Activated gamma-delta T cell (primary cell): ENCODE measurements around the gene MEIOSIN.
"Not testable (repeated sequence)": the region's sequence is repeated elsewhere in the genome, so short reads cannot be mapped to it uniquely, and the experiment has no call there.

ENCODE experiments used
- DNase-seq: peaks from one replicate; lab custom pipeline; 2025; lab: John Stamatoyannopoulos, UW

The MEIOSIN gene

DNA sequence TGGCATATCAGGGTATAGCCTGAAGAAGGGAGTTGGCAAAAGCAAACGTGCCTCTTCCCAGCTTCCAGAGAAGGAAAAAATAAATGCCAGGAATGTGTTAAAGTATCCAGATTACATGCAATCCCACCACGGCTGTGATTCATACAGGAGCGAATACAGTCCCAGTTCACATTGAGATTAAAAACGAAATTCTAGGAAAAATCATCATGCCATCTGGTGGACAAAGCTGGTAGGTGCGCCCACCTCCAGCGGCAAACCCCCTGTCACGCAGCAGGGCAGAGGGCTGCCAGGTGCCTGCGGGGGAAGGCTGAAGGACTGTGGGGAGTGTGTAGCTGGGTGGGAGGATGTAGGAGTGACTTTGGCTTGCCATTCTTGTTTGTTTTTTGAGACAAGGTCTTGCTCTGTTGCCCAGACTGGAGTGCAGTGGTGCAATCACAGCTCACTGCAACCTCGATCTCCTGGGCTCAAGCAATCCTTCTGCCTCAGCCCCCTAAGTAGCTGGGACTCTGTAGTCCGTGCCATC, 65.8 kb downstream of the MEIOSIN start:
- DNase-seq = no peak

DNA sequence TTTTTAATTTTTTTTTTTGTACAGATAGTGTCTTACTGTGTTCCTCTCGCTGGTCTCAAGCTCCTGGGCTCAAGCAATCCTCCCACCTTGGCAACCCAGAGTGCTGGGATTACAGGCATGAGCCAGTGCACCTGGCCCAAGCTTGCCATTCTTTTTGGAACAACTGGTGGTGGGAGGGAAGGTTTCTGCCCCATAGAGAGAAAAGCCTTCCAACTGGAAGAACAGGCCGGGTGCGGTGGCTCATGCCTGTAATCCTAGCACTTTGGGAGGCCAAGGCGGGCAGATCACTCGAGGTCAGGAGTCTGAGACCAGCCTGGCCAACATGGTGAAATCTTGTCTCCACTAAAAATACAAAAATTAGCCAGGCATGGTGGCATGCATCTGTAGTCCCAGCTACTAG, 66.3 kb downstream of the MEIOSIN start:
- DNase-seq = not testable (repeated sequence)

DNA sequence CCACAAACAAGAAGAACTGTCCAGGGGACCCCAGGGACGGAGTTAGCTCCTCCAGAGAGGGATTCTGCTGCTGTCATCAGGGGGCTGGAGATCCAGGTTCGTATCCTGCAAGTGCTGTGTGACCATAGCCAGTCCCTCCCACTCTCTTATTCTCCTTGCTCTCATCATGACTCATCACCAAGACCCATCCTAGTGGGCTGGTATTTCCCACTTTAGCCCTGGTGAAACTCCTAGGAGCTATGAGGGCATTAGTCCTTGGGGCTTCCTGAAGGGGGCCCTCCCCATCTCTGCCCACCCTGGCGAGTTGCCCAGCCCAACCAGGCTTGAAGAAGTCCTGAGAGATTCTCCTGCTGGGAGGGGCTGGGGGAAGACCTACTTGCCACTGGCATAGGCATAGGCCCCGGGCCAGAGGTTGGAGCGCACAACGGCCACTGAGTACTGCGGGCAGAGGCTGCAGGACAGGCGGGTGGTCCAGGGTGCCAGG, 66.9 kb downstream of the MEIOSIN start:
- DNase-seq = no peak

DNA sequence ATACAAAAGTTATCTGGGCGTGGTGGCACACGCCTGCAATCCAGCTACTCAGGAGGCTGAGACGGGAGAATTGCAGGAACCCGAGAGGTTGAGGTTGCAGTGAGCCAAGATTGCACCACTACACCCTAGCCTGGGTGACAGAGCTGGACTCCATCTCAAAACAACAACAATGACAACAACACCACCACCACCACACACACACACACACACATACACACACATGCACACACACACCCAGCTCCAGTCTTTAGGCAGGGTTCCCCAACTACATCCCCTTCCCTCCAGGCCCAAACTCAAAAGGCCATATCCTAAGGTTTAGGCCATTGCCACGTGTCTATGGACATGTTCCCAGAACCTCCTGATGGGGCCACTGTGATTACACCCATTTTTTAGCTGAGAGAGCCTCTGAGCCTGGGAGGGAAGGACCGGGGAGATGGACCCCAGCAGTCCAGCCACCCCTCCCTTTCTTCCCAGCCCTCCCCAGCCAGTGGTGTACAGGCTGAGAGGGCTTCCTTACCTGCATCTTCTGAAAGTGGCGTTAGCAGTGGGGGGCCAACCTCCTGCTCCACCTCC, 68.5 kb downstream of the MEIOSIN start:
- DNase-seq = no peak

DNA sequence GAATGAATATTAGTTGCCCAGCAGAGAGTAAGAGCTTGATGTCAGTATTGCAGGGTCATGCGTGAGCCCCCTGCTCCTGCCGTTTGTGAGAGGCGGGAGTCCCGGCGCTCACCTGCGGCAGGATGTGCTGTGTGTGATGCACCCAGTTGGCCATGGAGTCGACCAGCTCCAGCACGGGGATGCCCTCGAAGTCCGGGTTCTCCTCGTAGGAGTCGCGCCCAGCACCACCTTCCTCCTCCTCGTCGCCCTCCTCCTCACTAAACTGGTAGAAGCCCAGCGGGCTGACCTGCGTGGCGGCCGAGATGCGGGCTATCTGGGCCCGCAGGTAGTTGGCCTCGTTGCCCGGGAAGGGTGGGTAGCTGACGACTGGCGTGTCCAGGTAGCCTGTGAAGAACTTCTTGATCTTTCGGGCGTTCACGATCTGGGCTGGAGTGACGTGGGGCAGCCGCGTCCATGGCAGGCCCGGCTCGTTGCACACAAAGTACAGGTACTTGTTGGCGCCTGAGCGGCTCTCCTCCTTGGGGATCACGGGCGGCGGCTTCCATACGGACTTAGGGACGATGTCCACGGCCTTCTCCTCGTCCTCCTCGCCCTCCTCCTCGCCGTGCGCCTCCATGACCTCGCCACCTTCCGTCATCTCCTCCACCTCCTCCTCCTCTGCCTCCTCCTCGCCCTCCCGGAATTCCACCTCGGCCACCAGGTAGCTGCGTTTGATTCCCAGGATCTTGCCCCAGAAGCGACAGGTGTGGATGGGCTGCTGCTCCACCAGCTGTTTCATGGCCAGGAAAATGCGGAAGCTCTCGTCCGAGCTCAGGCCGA, 71.1 kb downstream of the MEIOSIN start:
- no peak for DNase-seq

DNA sequence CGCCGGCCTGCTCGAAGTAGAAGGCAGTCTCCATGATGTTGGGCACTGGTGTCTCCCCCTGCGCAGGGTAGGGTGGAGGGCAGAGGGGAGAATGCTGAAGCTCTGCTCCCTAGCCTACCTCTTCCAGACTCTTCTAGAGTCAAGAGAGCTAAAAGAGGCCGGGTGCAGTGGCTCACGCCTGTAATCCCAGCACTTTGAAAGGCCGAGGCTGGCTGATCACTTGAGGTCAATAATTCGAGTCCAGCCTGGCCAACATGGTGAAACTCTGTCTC, 71.7 kb downstream of the MEIOSIN start:
- DNase-seq = no peak

DNA sequence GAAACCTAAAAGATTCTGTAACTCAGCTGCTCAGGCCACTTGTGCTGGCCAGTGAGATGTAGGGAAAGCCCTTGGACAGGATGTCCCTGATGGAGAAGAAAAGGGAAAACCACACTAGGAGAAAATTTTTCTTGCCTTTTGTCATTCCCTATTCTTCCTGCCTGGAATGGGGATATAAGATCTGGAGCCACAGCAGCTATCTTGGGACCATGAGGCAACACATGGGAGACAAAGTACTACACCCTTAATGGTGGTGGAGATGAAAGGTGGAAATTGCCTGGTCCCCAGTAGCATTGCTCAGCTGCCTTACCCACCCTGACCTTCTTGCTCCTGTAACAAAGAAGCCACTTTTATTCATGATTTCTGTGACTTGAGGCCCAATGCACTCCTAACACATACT, 72.5 kb downstream of the MEIOSIN start:
- DNase-seq = no peak

DNA sequence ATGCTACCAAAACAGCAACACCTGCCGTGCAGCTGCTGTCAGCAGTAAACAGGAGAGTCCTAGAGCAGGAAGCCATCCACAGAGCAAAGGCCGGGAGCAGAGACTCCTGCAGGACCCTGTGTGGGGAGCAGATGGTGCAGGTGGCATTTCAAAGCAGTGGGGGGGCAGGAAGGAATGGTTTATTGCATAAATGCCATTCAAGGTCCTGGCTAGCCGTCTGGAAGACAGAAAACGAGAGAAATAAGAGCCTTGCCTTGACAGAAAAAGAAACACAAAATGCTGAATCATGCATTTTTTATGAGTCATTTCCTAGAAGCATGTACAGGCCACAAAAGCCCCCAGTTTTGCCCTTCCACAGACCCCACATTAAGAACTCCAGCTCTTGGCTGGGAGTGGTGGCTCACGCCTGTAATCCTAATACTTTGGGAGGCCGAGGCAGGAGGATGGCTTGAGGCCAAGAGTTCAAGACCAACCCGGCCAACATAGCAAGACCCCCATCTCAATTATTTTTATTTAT, 76.5 kb downstream of the MEIOSIN start:
- DNase-seq = no peak

DNA sequence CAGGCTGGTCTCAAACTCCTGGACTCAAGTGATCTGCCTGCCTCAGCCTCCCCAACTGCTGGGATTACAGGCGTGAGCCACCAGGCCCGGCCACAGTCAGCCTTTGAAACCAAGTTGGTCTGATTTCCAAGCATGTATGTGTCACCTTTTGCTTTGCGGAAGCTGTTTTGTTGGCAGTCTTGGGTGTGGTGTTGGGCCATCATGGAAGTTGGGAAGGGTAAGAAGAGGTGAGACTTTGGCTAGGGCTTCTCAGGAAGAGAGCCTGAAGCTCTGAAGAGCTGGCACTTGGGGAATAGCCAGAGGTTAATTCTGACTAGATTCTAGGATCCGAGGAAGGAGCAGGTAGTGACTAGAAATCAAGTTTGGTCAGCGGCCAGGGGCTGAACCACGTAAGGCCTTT, 79.1 kb downstream of the MEIOSIN start:
- no peak for DNase-seq
